Stimulated activated CD8-positive, alpha-beta memory T cell treated with anti-CD3 and anti-CD28 coated beads, Interleukin-15, amount 100 ng/mL, for 1 hour (primary cell): ENCODE results near the gene CFD.
"Not testable (repeated sequence)": the region's sequence is repeated elsewhere in the genome, so short reads cannot be mapped to it uniquely, and the experiment has no call there.

Source experiments
- DNase-seq: peaks from one replicate; pipeline ENCODE4 v3.0.0-alpha.2; 2020; ENCODE audit warnings: low read depth

The CFD gene

DNA sequence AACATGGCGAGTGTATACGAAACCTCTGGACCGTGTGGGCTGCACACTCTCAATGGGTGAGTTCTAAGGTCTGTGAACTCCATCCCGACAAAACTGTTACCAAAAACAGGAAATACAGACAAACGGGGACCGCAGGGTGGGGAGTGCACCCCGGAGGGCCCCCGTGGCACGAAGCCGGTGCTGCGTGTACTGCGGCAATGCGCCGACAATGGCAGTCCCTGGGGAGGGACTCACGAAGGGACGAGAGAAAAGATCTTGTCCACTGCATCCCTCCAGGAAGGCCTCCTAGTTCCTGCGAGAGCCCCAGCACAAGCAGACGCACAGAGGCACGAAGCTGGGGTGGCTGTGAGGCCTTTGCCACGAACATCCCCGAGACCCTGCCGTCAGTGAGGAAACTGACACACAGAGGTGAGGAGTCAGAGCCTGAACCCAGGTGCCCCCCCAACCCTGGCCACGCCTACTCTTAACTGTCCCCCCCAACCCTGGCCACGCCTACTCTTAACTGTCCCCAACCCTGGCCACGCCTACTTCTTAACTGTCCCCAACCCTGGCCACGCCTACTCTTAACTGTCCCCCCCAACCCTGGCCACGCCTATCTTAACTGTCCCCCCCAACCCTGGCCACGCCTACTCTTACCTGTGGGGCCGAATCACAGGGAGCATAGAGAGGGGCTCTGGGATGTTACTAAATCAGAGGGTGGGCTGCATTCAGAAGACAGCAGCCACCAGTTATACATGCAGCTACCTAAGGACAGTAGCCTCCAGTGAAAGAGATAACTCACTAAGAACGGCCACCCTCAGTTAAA, 29.3 kb downstream of the CFD start:
- DNase-seq, result peak; percentile 40

DNA sequence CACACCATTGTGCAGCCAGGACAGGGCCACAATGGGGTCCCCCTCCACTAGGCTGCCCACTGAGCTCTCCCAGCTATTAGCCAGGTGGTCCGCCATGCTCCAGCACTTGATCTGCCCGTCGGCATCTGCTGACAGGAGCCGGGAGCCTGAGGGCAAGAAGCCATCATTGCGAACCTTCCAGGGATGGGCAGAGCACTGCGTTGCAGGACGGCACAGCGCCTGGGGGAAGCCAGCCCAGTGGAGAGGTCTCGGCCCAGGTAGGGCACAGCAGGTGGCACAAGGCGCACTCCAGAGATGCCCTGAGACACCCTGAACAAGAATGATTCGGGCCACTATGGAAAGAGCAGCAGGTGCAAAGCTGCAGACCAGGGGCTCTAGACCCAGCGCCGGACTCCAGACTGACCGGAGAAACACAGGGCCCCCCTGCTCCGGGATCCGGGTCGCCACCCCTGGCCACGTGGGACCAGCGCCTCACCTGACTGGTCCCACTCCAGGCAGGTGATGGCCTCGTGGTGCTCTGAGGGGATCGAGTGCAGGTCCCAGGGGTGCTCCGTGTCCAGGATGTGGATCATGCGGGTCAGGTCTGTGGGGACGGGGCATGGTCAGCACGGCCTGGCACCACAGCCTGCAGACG, 30.3 kb downstream of the CFD start:
- DNase-seq, result no peak

DNA sequence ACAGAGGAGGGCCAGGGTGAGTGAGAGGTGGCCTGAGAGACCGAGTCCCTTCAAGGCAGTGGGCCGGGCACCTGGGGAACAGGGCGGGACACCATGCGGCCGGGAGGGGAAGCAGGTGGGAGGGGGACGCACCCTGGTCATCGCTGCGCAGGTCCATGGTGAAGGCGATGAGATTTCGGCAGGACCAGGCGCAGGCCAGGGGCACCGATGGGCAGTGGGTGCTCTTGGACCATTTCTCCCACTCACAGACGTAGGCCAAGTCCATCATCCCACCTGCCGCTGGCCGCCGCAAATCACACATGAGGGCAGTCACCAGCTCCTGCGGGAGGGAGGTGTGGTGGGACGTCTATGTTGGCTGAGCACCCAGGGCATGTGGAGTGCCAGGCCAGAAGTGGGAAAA, 31.4 kb downstream of the CFD start:
- DNase-seq, result no peak

DNA sequence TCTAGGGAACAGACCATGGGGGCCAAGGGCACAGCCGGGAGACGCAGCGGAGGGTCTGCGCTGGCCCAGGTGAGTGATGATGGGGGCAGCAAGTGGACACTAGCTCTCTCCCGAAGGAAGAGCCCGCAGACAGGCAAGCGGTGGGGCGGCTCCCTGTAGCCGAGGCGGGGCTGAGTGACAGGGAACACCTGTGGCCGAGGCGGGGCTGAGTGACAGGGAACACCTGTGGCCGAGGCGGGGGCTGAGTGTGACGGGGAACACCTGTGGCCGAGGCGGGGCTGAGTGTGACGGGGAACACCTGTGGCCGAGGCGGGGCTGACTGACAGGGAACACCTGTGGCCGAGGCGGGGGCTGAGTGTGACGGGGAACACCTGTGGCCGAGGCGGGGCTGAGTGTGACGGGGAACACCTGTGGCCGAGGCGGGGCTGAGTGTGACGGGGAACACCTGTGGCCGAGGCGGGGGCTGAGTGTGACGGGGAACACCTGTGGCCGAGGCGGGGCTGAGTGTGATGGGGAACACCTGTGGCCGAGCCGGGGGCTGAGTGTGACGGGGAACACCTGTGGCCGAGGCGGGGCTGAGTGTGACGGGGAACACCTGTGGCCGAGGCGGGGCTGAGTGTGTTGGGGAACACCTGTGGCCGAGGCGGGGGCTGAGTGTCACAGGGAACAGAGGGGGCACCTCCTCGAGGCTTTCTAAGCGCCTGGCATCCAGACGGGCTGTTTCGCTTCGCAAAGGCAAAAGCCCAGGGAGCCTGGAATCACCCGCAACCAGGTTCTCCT, 32.1 kb downstream of the CFD start:
- not testable (repeated sequence) for DNase-seq

DNA sequence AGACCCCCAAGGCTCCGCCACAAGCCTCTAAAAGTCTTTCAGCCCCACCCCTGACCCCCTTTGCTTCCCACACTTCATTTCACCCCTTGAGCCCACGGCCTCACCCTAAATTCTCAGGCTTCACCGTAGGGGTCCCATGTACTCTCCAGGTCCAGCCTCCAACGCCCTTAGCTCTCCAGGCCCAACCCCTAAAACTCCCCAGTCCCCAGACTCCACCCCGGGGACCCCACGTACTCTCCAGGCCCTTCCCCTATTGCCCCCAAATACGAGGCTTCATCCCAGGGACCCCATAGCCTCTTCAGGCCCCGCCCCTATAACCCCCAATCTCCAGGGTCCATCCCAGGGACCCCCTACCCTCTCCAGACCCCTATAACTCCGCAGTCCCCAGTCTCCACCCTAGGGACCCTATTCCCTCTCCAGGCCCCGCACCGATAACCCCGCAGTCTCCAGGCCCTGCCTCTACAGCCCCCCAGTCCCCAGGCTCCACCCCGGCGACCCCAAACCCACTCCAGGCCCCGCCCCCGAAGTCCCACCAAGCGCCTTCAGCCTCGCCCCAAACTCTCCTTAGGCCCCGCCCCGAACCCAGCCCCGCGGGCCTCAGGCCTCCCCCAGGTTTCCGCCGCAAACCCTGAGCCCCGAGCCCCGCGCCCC, 32.9 kb downstream of the CFD start:
- no peak for DNase-seq

DNA sequence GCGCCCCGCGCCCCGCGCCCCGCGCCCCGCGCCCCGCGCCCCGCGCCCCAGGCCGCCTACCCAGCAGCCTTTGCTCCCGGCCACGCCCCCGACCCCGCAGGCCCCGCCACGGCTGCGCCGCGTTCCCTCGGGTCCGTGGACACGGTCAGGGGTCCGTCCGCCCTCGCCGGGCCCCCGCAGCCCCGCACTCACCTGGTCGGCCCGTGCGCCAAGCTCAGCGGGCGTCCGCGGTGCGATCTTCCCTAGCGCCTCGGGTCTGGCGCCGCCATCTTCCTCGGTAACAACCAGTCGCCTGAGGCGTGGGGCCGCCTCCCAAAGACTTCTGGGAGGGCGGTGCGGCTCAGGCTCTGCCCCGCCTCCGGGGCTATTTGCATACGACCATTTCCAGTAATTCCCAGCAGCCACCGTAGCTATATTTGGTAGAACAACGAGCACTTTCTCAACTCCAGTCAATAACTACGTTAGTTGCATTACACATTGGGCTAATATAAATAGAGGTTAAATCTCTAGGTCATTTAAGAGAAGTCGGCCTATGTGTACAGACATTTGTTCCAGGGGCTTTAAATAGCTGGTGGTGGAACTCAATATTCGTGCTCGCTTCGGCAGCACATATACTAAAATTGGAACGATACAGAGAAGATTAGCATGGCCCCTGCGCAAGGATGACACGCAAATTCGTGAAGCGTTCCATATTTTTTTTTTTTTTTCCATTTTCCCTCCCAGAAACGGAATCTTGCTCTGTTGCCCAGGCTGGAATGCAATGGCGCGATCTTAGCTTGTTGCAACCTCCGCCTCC, 33.6 kb downstream of the CFD start, which contains the start of the genes MED16 and RNU6-9:
MED16 (minus strand) TSS at position 294 of the 796 bp plus-strand sequence. CDS start 2,056 bp downstream, outside the sequence.
RNU6-9 (plus strand) TSS at position 591 of the 796 bp plus-strand sequence.
- DNase-seq, result peak; percentile 71

DNA sequence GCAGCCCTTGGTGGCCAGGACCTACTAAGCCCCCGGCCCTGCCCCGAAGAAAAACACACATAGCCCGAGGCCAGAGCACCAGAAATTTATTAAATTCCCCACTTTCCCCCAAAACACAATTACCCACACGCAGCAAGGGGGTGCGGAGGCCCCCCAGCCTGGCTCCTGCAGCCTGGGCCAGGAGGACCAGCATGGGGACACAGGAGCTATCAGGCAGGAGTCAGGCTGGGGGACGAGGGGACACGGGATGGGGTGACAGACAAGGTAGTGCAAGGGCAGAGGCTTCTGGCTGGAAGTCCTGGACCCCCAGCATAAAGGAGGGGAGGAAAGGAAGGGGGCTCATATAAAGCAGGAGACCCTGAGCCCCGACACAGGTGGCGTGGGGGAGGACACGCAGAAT, 37.0 kb downstream of the CFD start:
- DNase-seq, result no peak

DNA sequence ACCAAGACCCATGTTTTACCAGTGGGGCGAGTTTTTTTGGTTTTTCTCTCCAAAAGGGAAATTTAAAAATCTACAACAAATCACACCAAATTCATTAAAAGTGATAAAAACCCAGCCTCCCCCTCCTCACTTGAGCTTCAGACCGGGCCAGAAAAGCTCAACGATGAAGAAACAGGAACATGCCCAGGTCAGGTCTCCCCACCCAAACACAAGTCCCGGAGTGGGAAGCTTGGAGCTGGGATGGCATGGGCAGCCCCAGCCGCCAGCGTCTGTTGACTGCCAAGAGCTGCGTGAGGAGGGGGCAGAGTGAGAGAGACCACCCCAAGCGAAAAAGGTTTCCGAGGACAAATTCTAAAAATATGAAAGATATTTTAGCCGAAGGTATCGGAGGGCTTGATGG, 37.5 kb downstream of the CFD start:
- DNase-seq, result no peak

DNA sequence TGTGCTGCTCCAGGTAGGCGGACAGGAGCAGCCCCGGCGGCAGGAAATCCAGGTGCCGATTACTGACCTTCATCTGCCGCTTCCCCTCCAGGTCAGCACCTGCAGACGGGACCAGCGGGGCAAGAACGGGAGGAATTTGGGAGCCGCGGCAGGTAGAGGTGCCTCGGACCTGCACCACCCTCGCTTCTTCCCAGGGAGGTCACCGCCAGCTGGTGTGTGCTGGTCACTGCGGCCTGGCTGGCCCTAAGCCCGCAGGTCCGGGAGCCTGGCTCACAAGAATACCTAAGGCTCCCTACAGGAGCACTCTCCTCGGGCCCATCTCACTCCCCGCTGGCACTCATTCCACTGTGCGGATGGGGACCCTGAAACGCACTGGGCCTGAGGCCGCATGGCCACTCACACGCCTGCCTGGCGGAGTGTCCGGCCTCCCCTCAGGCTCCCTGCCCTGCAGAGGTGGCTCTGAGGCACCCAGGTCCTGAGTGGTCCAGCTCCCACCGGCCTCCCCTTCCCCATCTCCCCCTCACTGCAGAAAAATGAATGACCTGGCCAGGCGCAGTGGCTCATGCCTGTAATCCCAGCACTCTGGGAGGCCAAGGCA, 38.1 kb downstream of the CFD start:
- no peak for DNase-seq

DNA sequence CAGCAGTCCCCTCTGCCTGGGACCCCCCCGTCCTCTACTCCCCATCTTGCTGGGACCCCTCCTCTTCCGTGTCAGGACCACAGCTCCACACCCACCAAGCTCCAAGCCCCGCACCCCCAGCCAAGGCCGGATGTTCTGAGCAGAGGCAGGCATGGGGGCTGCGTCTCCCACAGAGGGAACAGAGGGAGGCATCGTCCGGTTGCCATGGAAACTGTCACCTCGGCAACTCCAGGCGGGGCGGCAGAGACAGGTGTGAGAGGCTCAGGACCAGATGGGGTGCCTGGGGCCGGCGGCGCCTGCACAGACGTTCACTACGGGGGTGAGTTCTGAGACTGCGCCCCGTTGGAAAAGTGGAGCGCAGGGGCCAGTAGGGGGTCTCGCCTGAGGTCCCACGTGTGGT, 39.2 kb downstream of the CFD start:
- no peak for DNase-seq

DNA sequence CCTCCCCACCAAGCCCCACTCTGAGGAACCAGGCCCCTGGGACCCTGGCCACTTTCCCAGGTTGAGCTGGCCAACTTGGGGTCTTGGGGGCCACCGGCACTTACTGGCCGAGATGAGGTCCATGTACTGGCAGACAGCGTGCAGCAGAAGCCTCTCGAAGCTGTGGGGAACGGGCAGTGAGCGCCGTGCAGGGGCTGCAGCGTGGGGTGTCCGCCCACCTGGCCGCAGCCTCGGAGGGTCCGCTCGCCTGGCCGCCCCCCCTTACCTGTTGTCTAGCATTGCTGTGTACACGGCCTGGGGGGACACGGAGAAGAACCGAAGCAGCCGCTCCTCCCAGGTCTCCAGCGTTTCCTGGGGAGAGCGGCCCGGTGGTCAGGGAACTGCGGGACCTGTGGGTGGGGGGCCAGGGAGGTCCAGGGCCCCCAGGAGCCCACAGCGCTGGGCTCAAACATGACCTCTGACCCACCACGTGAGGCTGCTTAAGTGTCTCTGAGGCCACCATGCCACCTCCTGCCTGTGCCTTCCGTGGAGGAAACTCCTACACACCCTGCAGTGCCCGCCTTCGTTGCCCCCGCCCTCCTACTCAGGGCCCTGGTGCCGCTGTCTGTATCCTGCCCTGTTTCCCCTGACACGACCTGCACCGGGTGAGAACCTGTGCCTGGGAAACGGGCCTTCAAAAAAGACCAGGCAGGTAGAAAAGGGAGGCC, 40.0 kb downstream of the CFD start:
- DNase-seq, result no peak

DNA sequence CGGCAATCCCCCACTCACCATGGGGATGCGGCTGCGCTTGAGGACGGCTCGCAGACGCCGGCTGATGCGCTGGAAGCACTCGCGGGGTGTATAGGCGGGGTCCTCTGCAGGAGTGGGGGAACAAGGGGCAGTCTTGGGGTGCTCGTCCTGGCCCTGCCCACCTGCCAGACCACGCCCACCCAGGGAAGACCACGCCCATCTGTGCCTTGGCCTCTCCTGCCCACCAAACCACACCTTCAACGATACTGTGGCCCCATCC, 40.5 kb downstream of the CFD start:
- no peak for DNase-seq

DNA sequence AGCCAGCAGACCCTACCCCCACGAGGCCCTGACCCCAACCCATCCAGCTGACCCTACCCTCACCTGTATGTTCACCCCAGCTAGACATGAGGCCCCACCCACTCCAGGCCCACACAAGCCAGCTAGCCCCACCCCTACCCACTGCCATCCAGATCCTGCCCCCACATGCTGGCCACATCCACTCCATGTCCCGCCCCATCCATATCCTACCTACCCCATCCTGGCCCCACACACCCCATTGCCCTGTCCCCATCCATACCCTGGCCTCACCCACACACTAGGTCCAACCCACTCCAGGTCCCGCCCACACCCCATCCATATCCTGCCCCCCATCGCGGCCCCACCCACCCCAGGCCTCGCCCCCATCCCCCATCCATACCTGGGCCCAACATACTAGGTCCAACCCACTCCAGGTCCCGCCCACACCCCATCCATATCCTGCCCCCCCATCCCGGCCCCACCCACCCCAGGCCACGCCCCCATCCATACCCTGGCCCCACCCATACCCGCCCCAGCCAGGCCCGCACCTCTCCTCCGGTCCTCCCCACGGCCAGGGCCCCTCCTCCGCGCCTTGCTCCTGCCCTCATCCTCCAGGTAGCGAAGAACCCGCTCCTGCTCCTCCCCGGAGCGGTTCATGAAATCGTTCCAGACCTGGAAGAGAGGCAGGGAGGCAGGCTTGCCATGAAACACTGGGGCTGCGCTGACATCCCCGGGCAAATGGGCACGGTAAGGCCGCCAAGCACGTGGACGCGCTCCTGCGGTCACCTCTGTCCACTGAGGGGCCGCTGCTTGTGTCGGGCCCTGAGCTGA, 41.0 kb downstream of the CFD start:
- DNase-seq, result no peak

DNA sequence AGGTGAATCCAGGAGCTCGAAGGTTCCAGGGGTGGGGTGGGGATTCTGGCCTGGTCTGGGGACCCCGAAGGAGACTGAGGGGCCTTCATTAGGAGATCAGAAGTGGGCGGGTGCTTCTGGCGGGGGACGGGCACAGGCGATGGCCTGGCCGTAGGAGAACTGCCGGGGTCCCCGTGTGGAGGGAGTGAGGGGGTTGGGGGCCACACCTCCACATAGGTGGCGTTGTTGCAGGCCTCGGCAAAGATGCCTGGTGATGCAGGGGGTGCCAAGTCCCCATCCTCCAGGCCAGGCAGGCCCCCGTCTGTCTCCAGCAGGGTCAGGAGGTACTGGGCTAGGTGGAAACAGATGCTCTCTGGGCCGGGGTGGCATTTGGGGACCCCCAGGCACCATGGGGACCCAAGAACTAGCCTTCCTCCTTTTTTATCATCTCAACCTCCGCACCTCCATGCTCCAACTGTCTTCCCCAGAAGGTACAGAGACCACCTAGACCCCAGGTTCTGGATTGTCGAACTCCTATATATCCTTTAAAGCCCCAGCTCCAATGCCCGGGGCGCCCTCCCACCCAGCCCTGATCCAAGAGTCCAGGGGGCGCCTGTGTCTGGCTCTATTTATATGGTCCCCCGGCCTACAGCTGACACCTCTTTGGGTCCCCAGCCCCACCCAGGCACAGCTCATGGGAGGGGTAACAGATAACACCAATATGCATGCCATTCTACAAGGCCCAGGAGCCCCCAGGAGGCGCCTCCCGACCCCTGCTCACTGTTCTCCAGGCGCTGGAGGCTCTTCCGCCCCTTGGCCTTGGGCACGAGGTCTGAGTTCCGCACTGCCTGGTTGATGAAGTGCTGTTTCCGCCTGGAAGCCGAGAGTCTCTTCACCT, 42.0 kb downstream of the CFD start:
- DNase-seq, result no peak

DNA sequence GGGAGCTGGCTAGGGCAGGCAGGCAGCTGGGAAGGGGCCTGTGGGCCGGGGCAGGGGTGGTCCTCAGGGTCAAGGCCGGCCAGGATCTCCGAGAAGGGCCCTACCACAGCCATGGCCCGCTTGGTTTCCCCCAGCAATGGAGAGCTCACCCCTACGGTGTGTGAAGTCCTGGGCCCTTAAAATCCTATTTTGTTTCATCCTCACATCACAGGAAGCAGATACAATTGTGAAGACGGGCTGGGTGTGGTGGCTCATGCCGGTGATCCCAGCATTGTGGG, 42.6 kb downstream of the CFD start:
- DNase-seq, result no peak

DNA sequence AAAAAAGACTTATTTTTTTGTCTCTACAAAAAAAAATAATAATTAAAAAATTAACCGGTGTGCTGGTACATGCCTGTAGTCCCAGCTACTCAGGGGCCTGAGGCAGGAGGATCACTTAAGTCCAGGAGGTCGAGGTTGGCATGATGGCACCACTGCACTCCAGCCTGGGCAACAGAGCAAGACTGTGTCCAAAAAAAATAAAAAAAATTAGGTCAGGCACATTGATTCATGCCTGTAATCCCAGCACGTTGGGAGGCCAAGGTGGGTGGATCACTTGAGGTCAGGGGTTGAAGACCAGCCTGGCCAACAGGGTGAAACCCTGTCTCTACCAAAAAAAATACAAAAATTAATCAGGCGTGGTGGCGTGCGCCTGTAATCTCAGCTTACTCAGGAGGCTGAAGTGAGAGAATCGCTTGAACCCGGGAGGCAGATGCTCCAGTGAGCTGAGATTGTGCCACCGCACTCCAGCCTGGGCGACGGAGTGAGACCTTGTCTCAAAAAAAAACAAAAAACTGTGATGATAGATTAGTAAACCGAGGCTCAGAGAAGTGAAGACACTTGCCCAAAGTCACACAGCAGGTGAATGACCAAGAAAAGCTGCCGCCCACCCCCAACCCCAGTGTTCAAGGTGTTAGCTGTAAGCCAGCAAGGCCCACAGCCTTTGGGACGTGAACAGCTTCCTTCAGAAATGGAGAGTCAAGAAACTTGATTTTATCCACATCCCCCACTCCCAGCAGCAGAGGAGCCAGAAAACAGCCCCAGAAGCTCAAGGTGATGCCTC, 43.2 kb downstream of the CFD start:
- no peak for DNase-seq

DNA sequence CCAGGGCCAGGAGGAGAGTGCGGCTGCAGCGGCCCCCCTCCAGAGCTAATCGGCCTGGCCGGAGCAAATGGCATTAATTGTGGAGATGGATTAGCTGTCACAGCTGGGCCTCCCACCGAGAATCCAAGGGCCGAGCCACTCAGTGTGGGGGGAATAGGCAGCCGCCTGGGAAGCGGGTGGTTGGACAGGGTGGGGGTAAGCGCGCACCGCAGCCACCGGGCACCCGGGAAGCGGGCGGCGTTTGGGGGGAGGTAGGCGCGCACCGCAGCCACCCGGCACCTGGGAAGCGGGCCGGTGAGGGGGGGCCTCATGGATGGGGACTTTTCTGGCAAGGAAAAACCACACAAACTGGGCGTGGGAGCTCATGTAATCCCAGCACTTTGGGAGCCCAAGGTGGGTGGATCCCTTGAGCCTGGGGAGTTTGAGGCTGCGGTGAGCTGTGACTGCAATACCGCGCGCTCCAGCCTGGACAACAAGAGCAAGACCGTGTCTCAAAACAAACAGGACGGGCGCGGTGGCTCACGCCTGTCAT, 43.9 kb downstream of the CFD start:
- DNase-seq, result no peak

DNA sequence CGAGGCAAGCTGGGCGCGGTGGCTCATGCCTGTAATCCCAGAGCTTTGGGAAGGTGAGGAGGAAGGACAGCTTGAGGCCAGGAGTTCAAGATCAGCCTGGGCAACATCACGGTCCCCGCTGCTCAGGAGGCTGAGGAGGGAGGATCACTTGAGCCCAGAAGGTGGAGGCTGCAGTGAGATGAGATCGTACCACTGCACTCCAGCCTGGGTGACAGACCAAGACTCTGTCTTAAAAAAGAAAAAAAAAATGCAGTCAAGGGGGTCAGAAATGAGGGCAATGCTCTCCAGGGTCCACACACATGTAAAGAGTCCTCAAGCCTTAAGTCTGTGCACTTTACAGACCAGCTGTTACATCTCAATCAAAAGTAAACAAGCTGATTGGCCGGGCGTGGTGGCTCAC, 45.1 kb downstream of the CFD start:
- DNase-seq, result no peak
